ENCODE measurements around the gene CACYBP.

CACYBP gene

DNA sequence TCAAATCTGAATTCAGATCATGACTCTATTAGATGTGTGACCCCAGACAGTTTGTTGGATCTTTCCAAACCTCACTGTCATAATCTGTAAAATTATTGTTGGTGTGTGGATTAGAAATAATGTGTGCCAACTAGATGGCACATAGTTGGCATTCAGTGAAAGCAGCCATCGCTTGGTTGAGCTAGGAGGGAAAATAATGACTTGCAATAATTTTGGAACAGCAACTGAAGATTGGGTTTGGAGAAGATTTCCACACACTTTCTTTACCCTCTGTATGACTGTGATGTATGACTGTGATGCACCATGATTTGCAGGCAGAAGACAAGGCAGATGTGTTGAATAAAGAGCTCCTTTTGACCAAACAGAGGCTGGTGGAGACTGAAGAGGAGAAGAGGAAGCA is 24.0 kb upstream of the CACYBP start:
- Histone ChIP-seq H3K27me3 (ENCODE audit: control insufficient read depth, insufficient read depth, low read length) (no peaks in the 10 kb centered on the region), H3K9me3 (ENCODE audit: control insufficient read depth, insufficient read depth, low read depth, low read length) (no peaks in the 10 kb centered on the region), H3K4me1 (ENCODE audit: control insufficient read depth, insufficient read depth, low read length) (no peaks in the 10 kb centered on the region; the same call in 1 of the 2 replicates), H3K4me3 (ENCODE audit: low read depth, low read length) (no peak overlapping the region), H3K36me3 (ENCODE audit: control insufficient read depth, insufficient read depth, low read length) (peaks cover 80% of the 10 kb centered on the region), H3K27ac (ENCODE audit: low read depth, low read length) (no peak overlapping the region), H3K9ac (ENCODE audit: low read length) (no peak overlapping the region)

DNA sequence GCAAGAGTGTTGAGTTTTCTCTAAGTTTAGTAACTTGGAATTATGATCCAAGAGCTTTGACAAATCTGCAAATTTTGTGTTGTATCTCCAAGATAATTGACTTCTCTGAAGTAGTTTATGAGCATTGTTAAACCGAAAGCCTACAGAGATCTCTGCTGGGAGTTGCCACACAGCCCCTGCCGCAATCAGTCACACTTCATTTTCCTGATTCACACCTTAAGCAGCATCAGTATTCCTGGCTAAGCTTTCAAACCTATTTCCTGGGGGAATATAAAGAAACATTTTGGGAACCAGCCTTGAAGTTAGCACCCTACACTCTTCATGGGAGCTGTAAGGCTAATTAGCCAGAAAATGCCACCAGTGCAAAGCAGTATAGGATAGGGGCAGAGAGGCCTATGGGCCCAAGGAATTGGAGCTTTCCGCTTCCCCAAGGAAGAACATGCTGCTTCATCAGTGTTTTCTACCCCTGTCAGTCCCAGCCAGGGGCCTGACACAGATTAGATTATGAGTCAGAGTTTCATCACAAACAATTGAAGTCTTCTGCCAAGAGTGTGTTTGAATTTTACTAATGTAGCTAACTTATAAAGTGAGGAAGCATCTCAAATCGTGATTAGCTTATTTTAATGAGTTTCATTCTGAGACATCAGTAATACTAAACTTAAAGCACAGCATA is 23.2 kb upstream of the CACYBP start:
- Histone ChIP-seq H3K9me3 (ENCODE audit: control insufficient read depth, insufficient read depth, low read depth, low read length) (no peaks in the 10 kb centered on the region), H3K27ac (ENCODE audit: low read depth, low read length) (no peak overlapping the region), H3K27me3 (ENCODE audit: control insufficient read depth, insufficient read depth, low read length) (no peaks in the 10 kb centered on the region), H3K4me3 (ENCODE audit: low read depth, low read length) (no peak overlapping the region), H3K9ac (ENCODE audit: low read length) (no peak overlapping the region), H3K36me3 (ENCODE audit: control insufficient read depth, insufficient read depth, low read length) (peaks cover 84% of the 10 kb centered on the region), H3K4me1 (ENCODE audit: control insufficient read depth, insufficient read depth, low read length) (no peaks in the 10 kb centered on the region; the same call in 1 of the 2 replicates)

DNA sequence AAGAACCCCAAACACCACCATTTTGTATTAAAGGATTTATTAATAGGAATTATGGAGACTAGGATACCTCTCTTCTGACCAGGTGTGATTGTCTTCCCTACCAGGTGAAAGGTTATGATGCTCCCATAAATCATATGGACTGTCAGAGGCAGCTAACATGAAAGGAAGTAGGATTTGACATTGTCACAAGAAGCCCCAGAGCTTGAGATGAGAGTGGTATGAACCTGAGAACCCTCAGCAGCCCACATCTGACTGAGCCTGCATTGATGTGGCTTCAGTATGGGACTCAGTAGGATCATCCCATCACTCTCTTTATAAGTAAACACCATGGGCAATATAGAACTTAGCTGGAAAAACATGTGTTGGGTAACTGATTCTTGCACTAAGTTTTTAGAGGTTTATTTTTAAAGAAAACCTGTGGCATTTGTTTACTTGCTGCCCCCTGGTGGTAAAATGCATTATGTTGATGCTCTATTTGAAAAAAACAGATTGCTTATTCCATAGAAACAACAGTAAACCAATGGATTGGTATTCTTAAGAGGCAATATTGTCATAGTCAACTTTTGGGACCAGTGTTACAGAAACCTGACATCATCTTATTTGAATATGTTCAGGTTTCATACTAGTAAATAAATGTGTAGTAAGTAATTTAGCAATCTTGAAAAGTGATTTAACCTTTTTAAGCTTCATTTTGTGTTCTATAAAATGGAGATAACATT is 16.6 kb upstream of the CACYBP start:
- Histone ChIP-seq H3K9ac (ENCODE audit: low read length) (no peak overlapping the region), H3K9me3 (ENCODE audit: control insufficient read depth, insufficient read depth, low read depth, low read length) (no peaks in the 10 kb centered on the region), H3K27me3 (ENCODE audit: control insufficient read depth, insufficient read depth, low read length) (no peaks in the 10 kb centered on the region), H3K36me3 (ENCODE audit: control insufficient read depth, insufficient read depth, low read length) (peaks cover 78% of the 10 kb centered on the region), H3K4me1 (ENCODE audit: control insufficient read depth, insufficient read depth, low read length) (no peaks in the 10 kb centered on the region), H3K4me3 (ENCODE audit: low read depth, low read length) (no peak overlapping the region), H3K27ac (ENCODE audit: low read depth, low read length) (no peak overlapping the region)

DNA sequence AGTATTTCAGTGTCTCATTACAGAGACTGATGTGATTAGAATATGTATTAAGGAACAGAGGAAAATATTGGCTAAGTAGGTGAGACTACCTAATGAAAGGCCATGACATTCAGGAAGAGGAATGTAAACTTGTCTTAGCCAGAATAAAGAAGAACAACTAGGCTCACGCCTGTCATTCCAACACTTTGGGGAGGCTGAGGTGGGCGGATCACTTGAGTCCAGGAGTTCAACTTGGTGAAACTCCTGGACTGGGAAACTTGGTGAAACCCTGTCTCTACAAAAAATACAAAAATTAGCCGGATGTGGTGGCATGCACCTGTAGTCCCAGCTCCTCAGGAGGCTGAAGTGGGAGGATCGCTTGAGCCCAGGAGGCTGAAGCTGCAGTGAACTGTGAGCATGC is 14.8 kb upstream of the CACYBP start:
- Histone ChIP-seq H3K4me3 (ENCODE audit: low read depth, low read length) (no peak overlapping the region), H3K4me1 (ENCODE audit: control insufficient read depth, insufficient read depth, low read length) (no peaks in the 10 kb centered on the region), H3K27me3 (ENCODE audit: control insufficient read depth, insufficient read depth, low read length) (no peaks in the 10 kb centered on the region), H3K9me3 (ENCODE audit: control insufficient read depth, insufficient read depth, low read depth, low read length) (no peaks in the 10 kb centered on the region), H3K27ac (ENCODE audit: low read depth, low read length) (no peak overlapping the region), H3K9ac (ENCODE audit: low read length) (no peak overlapping the region), H3K36me3 (ENCODE audit: control insufficient read depth, insufficient read depth, low read length) (peaks cover 78% of the 10 kb centered on the region)

DNA sequence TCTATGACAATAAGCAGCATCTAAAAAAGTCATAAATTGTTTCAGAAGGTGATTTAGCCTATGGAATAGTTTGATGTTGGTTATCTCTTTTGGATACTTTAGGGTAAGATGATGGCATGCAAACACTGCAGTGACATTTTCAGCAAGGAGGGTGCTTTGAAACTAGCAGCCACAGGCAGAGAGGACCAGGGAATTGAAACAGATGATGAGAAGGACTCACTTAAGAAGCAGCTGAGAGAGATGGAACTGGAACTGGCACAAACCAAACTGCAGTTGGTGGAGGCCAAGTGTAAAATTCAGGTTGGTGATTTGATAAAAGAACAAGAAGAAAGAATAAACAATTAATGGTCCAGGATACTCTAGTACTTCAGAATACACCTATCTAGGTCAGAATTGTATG is 11.2 kb upstream of the CACYBP start:
- no peaks in the 10 kb centered on the region for H3K4me1 ChIP-seq (ENCODE audit: control insufficient read depth, insufficient read depth, low read length)
- no peaks in the 10 kb centered on the region for H3K9me3 ChIP-seq (ENCODE audit: control insufficient read depth, insufficient read depth, low read depth, low read length)
- H3K27me3 ChIP-seq (ENCODE audit: control insufficient read depth, insufficient read depth, low read length), result no peaks in the 10 kb centered on the region
- peaks cover 77% of the 10 kb centered on the region for H3K36me3 ChIP-seq (ENCODE audit: control insufficient read depth, insufficient read depth, low read length)
- no peak overlapping the region for H3K9ac ChIP-seq (ENCODE audit: low read length)
- no peak overlapping the region for H3K4me3 ChIP-seq (ENCODE audit: low read depth, low read length)
- H3K27ac ChIP-seq (ENCODE audit: low read depth, low read length), result no peak overlapping the region

DNA sequence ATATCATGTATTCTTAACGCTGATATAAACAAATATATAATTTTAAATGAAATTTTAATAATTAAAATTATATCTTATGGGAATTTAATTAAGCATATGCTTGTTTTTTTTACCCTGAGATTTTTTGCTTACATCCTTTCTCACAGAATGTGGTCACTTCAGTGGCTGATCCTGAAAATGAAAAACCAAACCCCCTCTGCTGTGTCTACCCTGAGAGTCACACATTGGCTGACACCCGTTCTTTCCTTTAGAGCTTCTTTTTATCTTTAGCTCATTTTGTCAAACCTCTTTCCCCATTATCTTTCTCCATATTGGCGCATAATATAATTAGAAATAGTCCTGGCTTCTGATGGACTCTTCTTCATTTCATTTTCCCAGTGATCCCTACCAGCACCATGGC is 10.8 kb upstream of the CACYBP start:
- no peaks in the 10 kb centered on the region for H3K27me3 ChIP-seq (ENCODE audit: control insufficient read depth, insufficient read depth, low read length)
- H3K4me3 ChIP-seq (ENCODE audit: low read depth, low read length), result no peak overlapping the region
- H3K4me1 ChIP-seq (ENCODE audit: control insufficient read depth, insufficient read depth, low read length), result no peaks in the 10 kb centered on the region
- peaks cover 76% of the 10 kb centered on the region for H3K36me3 ChIP-seq (ENCODE audit: control insufficient read depth, insufficient read depth, low read length)
- no peak overlapping the region for H3K27ac ChIP-seq (ENCODE audit: low read depth, low read length)
- no peaks in the 10 kb centered on the region for H3K9me3 ChIP-seq (ENCODE audit: control insufficient read depth, insufficient read depth, low read depth, low read length)
- H3K9ac ChIP-seq (ENCODE audit: low read length), result no peak overlapping the region

DNA sequence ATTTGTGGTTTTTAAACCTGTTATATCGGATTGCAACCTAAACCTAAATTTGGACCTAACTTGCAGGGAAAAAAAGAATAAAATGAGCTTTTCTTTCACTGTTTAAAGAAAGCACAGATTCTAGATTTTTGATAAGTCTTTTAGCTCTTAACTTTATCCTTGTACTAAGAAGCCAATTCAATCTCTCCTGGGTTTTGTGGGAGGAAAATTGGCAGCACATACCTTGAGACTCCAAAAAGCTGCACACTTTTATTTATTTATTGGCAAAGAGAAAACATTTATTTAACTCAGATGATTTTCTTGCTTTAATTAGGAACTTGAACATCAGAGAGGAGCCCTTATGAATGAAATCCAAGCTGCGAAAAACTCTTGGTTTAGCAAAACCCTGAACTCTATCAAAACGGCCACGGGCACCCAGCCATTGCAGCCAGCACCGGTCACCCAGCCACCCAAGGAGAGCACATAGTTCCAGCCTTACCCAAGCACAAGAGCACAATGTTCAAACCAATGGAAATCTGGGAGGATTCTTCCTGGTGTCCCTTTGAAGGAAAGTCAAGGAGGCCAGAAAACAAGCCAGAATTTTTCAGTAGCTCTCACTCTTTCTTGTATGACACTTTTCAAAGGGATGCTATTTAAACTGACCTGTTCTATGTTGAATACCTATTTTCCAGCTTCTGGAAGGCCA is 10.1 kb upstream of the CACYBP start:
- Histone ChIP-seq H3K9ac (ENCODE audit: low read length) (no peak overlapping the region), H3K27ac (ENCODE audit: low read depth, low read length) (no peak overlapping the region)

DNA sequence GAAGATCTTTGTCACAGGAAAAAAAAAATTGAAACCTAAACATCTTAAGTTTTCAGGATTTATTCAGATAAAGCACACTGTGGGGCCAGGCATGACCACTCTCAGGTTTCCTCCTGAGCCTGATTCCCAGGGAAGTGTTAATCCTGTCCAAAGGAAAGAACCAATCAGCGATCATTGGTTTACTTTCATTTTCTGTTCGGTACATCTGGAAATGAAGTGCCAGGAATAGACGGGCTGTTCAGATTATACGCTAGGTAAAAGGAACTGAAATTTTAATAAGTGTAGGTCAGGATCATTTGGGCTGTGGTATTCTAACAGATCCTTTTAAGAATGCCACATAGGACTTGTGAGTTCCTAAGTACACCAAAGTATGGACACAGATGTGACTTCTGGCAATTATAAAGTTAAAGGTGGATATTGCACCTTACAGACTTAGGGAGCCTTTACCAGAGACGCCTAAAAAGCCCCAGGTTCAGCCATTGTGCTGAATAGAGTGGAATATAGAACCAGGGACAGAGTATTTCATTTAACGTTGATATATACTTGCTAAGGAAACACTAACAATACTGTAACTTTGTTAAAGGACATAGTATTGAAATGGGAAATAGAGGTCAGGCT is 9.3 kb upstream of the CACYBP start:
- Histone ChIP-seq H3K27ac (ENCODE audit: low read depth, low read length) (no peak overlapping the region), H3K36me3 (ENCODE audit: control insufficient read depth, insufficient read depth, low read length) (peaks cover 66% of the 10 kb centered on the region), H3K9ac (ENCODE audit: low read length) (no peak overlapping the region), H3K4me1 (ENCODE audit: control insufficient read depth, insufficient read depth, low read length) (no peaks in the 10 kb centered on the region), H3K9me3 (ENCODE audit: control insufficient read depth, insufficient read depth, low read depth, low read length) (no peaks in the 10 kb centered on the region), H3K27me3 (ENCODE audit: control insufficient read depth, insufficient read depth, low read length) (no peaks in the 10 kb centered on the region), H3K4me3 (ENCODE audit: low read depth, low read length) (no peak overlapping the region)

More for the DNA sequence above, 10.1 kb upstream of the CACYBP start:
- peaks cover 74% of the 10 kb centered on the region for H3K36me3 ChIP-seq (ENCODE audit: control insufficient read depth, insufficient read depth, low read length)
- no peaks in the 10 kb centered on the region for H3K4me1 ChIP-seq (ENCODE audit: control insufficient read depth, insufficient read depth, low read length)
- no peaks in the 10 kb centered on the region for H3K9me3 ChIP-seq (ENCODE audit: control insufficient read depth, insufficient read depth, low read depth, low read length)
- H3K4me3 ChIP-seq (ENCODE audit: low read depth, low read length), result no peak overlapping the region
- H3K27me3 ChIP-seq (ENCODE audit: control insufficient read depth, insufficient read depth, low read length), result no peaks in the 10 kb centered on the region

DNA sequence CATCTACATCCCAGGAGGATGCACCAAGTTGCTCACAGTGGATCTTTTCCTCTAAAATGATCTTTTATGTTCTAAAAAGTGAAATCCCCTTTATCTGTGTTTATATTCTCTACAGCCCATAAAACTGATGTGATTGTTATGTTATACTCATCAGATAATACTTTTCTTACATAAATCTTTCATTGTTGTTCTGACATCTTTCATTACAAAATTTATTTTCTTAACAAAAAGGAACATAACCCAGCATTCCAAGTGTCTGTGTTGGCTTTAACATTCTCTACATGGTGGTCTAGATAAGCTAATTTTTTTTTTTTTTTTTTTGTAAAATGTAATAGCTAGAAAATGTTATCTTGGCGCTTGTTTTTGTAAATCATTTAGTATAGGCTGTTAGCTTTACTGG is 8.3 kb upstream of the CACYBP start:
- no peak overlapping the region for H3K27ac ChIP-seq (ENCODE audit: low read depth, low read length)
- no peak overlapping the region for H3K9ac ChIP-seq (ENCODE audit: low read length)
- H3K4me3 ChIP-seq (ENCODE audit: low read depth, low read length), result no peak overlapping the region
- H3K27me3 ChIP-seq (ENCODE audit: control insufficient read depth, insufficient read depth, low read length), result no peaks in the 10 kb centered on the region
- H3K36me3 ChIP-seq (ENCODE audit: control insufficient read depth, insufficient read depth, low read length), result peaks cover 62% of the 10 kb centered on the region
- H3K9me3 ChIP-seq (ENCODE audit: control insufficient read depth, insufficient read depth, low read depth, low read length), result no peaks in the 10 kb centered on the region
- no peaks in the 10 kb centered on the region for H3K4me1 ChIP-seq (ENCODE audit: control insufficient read depth, insufficient read depth, low read length)

DNA sequence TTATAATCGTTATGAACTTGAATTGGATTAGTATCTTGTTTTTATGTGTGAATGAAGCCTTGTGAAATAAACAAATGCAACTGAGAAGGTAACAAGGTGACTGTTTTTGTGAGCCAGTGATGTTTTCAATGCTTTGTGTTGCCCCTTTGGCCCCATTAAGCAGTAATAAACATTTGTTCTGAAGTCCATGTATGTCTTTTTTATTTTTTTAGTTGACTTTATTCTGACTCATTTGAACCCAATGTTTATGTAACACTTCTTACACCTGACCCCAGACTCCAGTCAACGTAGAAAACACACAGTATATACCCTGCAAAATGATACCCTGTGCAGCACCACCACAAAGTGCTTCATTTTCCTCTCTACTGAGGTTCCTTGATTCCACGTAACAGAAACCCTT is 4.6 kb upstream of the CACYBP start:
- Histone ChIP-seq H3K27me3 (ENCODE audit: control insufficient read depth, insufficient read depth, low read length) (no peaks in the 10 kb centered on the region), H3K27ac (ENCODE audit: low read depth, low read length) (no peak overlapping the region), H3K4me1 (ENCODE audit: control insufficient read depth, insufficient read depth, low read length) (0 out of 2 replicates have a peak, but pooled peaks cover 3% of the 10 kb centered on the region), H3K9ac (ENCODE audit: low read length) (no peak overlapping the region), H3K36me3 (ENCODE audit: control insufficient read depth, insufficient read depth, low read length) (peaks cover 37% of the 10 kb centered on the region), H3K9me3 (ENCODE audit: control insufficient read depth, insufficient read depth, low read depth, low read length) (no peaks in the 10 kb centered on the region), H3K4me3 (ENCODE audit: low read depth, low read length) (no peak overlapping the region)

DNA sequence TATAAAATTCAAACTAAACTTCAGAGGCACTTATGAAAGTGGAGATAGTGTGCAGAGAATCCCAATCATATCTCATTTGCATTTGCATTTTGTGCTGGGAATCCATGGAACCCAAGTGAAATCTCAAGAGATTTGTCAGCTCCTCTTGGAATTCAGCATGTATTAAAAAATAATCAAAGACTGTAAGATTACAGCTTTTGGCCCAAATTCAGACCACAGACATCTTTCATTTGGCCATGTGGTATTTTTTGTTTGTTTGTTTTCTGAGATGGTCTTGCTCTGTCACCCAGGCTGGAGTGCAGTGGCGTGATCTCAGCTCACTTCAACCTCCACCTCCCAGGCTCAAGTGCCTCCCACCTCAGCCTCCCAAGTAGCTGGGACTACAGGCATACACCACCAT is 3.8 kb upstream of the CACYBP start:
- no peak overlapping the region for H3K9ac ChIP-seq (ENCODE audit: low read length)
- no peaks in the 10 kb centered on the region for H3K27me3 ChIP-seq (ENCODE audit: control insufficient read depth, insufficient read depth, low read length)
- H3K9me3 ChIP-seq (ENCODE audit: control insufficient read depth, insufficient read depth, low read depth, low read length), result no peaks in the 10 kb centered on the region
- H3K4me1 ChIP-seq (ENCODE audit: control insufficient read depth, insufficient read depth, low read length), result 0 out of 2 replicates have a peak, but pooled peaks cover 3% of the 10 kb centered on the region
- no peak overlapping the region for H3K4me3 ChIP-seq (ENCODE audit: low read depth, low read length)
- no peak overlapping the region for H3K27ac ChIP-seq (ENCODE audit: low read depth, low read length)
- H3K36me3 ChIP-seq (ENCODE audit: control insufficient read depth, insufficient read depth, low read length), result peaks cover 29% of the 10 kb centered on the region
